NCI-H524 treated with DMSO at 0.1 percent for 48 hours (cell line): ENCODE measurements around the gene PRKN.

ENCODE experiments used
- DNase-seq: peaks from one replicate; lab custom pipeline; 2025; lab: John Stamatoyannopoulos, UW

Gene PRKN

DNA sequence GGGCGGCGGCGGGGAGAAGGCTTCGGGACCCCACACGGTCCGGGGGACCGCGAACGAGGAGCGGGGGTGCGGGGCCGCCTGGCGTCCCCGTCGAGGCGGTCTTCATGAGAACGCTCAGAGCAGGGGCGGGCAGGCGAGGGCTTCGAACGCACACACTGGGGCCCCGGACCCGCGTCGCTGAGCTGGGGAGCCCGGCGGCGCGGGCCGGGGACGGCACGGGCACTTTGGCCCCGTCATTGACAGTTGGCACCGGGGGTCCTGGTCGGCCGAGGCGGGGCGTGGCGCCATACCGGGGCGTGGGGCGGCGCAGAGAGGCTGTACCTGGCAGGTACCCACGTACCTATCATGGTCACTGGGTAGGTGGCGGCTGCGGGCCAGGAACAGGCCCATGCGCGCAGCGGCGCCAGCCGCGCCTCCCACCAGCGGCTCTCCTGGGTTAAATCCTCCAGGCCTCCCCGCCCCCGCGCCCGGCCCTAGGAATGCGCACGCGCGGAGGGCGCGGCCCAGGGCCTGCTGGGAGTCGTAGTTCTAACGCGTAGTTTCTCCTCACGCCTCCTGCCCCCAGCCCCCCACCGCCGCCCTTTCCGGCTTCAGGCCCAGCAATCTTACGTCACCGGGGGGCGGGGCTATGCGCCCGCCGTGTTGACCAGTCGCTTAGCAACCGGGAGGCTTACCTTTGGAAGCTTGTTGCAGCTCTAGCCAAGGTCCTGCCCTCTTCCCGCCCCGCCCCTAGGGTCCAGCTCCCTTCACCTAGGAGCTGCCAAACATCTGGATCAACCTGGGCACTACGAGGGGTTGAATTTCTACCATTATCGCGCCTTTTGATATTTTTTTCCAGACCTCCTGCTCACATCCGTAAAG lies at the start of gene PRKN, which contains the start of gene PACRG:
PRKN (minus strand) TSS at position 445 of the 861 bp plus-strand sequence.
PACRG (plus strand) TSS at position 653 of the 861 bp plus-strand sequence.
- DNase-seq = peak; percentile 95

DNA sequence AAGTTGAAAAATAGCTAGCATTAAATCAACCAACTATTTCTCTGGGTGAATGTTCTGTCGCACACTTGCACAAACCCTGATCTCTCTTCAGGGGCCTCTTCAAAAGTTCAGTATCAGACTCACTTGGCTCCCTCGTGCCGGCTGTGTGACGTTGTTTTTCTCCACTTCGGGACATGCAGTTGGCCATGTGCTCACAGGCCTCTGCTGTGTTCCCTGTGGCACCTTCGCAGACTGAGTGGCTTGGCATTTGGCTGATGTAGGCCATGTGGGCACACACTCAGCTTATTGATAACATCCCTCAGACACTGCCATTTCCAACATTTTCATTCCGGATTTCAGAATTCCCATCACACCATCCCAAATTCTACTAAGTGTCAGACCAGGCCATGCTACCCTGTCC lies 49.5 kb upstream of the PRKN start:
- no peak for DNase-seq

DNA sequence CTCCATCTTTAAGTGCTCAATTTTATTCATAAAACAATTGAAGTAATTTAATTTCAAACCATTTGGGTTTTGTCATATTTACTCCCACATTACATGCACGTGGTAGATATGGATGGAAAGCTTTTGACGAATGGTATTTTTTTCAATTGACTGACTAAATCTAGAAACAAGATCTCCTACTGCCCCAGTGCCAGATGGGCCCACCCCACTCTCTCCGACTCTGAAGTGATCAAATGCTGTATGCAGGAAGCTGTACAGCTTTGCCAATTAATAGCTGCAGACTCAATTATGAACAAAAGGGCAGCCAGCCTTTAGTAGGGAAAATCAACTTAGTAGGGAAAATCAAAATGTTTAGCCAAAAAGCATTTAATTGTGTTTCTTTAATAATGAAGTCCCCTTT lies 46.4 kb upstream of the PRKN start:
- peak; percentile 45 for DNase-seq

DNA sequence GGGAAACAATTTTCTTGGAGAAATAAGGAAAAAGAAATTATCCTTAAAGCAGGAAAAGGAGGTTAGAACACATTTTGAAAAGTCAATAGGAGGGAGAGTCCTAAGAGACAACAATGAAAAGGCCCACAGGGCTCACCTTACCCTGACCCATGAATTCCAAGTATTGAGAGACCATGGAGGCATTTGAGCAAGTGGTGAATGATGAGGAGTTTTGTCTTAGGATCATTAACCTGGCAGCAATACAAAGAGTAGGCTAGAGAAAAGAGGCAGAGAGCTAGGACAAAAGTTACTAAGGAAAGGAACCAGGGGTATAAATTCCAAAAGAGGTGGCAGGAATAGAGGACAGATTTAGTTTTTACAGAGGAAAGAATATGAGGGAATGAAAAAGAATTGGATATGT lies 44.9 kb upstream of the PRKN start:
- no peak for DNase-seq

DNA sequence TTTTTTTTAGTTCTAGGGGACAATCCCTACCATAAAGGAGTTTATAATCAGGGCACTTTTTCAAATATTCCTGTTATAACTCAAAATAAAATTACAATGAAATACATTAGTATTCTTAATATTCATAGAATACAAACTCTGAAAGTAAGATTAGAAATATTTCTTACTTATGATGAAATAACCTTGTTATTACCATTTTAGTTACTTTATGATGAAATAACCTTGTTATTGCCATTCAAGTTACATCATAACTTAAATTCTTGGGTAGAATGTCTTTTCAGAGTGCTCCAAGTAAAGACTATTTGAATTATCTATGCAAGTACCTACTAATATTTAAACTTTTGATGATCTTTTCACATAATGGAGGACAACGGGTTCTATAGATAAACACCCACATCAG lies 43.4 kb upstream of the PRKN start:
- no peak for DNase-seq

DNA sequence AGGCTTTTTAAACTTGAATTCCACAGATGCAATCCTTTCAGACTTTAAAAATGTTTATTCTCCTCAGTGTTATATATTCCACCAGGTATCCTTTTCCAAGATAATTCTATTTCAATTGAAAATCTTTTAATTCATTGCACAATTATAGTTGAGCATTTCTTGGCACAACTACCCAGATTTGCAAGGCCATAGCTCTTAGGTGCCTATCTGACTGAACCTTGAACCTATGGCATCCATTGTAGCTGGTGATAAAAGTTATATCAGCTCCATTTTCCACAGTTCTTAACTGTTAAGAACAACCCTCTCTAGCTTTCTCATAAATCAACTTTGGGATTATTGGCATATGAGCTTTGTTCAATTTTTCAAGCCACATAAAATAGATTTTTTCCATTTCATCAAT lies 42.6 kb upstream of the PRKN start:
- DNase-seq = no peak

DNA sequence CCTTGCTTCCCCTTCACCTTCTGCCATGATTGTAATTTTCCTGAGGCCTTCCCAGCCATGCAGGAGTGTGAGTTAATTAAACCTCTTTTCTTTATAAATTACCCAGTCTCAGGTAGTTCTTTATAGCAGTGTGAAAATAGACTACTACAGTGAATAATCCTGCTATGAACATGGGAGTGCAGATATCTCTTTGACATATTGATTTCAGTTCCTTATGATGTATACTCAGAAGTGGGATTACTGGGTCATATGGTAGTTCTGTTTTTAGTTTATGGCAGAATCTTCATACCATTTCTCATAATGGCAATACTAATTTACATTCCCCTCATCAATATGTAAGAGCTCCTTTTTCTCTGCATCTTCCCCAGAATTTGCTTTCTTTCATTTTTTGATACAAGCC lies 26.2 kb upstream of the PRKN start:
- no peak for DNase-seq

DNA sequence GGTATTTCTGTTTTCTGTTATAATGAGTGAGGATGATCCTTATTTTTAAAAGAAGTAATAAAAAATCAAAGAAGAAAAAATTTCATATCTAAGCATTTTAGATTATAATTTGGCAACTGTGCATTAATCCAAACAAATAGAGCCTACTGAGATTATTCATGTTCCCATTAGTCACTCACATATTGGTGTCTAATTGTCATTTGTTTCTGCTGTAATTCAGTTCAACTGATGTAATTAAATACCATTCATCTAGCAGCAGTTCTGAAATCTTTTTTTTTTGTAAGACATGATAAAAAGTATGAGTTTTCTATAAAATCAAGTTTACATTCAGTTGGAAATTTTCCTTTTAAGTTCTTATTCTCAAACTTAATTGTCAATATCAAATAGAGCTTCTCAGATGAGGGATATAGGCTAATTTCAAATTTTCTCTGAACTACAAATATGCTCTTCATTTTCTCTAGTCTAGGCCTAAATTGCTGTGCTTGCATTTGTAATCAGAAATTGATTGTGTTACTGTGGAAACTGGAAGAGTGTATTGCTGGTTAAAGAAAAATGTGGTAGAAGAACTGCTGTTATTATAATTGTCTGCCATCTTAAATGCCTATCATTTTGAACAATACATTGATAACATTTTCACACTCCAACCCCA lies 23.8 kb upstream of the PRKN start:
- DNase-seq = no peak

DNA sequence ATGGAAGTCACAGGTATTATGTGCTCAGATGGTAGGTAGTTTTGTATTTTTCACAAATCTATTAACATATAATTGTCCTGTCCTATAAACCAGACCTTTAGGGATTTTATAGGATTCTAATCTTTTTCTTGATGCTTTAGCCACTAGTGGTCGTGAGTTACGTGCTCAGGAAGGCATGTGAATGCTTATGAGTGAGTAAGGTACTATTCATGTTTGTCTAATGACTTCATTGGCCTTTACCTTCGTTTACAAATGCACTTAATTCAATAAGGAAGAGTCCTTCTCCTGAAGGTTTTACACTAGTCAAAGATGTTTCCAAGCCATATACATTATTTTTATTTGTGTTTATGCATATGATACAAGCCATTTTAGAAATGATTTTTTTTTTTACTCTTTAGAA lies 23.2 kb upstream of the PRKN start:
- no peak for DNase-seq

DNA sequence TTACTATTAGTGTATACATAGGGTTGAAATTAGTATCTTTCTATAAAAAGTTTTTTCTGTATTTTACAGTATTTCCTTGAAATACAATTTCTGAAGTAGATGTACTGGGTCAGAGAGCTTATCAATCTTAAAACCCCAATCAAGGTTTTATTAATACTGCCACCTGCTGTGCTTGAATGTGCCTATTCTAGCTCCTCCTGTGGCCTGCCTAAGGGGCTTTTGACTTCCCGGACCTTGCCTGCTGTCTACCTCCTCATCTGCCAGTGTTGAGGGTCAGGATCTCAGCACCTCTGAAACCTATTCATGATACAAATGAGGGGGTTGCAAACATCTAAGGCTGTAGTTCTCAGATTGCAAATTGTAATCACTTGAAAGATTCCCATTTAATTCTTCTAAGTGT lies 9.4 kb upstream of the PRKN start:
- peak; percentile 44 for DNase-seq

DNA sequence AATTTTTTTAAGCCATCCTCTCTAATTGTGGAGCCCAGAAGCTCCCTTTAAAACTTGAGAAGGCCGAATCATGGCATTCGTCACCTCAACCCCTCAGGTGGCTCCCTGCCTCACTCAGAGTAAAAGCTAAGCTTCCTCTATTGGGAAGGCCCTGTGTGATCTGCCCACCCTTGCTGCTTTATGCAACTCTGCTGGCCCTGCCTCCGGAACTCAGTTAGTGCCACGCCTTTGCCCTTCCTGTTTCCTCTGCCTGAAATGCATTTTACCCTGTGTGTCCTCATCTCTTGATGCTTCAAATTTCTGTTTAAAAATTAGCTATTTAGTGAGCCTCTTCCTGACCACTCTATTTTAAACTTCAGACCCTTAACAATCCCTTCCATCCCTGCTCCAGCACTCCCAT lies 5.9 kb upstream of the PRKN start:
- DNase-seq = no peak

DNA sequence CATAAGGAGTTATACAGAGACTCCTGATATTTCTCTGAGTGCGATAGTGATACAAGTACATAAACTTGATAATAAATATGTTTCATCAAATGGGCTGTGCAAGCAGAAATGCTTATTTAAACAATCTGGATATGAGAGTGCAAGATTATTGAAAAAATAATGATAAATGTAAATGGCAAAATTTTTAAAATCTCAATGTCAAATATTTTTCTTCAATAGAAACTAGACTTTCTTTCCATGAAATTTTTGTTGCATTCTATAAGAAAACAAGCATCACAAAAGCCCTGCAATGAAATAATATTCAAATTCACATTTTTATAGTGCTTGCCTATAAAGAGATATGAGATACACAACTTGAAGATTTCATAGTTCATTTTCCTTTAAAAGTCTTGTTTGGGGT lies 2.9 kb upstream of the PRKN start:
- no peak for DNase-seq

DNA sequence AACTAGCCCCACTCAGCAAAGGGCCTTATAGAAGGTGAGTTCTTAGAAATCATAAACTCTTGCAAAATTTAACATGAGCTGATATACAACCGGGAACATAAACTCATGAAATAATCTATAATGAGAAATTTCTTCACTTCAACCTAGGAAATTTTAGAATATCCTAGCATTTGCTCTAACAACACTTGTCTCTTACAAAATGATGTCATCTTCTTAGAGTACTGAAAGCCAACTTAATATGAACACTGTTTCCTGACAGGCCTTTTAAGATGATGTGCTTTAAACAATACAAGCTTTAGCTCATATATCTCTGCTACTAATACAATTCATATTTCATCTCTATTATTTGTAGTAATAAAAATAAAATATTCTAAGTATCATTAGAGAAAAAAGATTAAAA lies 1.1 kb upstream of the PRKN start:
- DNase-seq = no peak

DNA sequence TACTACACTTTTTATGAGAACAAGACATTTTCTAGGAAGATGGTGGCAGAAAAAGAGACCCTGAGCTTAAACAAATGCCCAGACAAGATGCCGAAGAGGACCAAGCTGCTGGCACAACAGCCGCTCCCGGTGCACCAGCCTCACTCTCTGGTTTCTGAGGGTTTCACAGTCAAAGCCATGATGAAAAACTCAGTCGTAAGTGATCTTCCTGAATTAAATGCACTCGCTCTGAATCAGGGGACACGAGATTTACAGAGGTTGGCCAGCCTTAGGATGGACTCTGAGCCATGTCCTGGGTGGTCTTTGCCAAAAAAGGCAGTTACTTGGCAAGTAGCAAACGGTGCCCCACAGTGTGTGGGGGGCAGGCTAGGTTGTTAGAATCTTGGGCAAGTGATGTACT lies 631 bp upstream of the PRKN start:
- DNase-seq = no peak

DNA sequence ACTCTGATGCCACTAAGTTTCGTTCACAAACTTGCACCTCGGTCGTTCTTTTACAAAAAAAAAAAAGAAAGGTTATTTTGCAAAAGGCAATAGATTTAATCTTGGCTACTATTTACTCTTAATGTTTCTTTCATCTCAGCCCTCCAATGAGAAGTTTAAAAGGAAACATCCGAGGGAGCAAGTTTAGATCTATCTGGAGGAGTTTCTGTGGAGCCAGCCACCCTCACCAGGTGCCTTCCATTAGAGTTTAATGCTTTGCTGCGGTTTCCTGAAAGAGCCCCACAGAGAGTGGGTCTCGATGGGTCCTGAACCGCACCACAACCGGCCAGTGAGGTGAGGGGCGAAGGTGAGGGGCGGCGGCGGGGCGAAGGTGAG lies 632 bp downstream of the PRKN start:
- no peak for DNase-seq

DNA sequence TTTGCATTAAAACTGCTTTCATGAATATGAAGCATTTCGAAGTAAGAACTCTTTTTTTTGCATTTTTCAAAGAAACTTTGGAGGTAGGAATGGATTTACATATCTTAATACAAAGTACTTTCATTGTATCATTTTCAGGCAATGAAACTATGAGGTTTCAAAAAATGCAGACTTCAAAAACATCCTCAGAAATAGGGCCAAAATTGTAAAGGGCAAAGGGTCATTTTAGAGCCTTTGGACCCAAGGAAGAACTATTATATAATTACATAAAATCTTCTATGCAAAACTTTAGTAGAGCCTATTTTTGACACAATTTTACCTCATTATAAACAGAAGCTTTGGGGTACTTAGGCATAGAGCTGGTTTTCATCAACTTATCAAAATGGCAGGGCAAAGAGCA lies 4.9 kb downstream of the PRKN start:
- DNase-seq = no peak

DNA sequence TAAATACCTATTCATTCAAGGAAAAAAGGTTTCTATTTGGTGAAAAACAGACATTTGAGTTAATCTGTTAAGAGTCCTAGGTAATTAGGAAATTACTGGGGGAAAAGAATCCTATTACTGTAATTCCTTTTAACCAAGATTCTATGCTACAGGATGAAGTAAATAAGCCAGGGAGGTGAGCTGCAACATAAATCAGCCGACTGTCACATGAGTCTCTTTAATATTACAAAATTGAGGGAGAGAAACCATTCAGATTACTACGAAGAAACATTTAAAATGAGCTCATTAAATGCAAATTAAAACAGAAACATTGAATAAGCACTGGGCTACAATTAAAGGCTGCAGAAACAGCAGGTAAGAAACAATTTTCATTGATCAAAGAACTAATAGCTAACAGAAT lies 5.3 kb downstream of the PRKN start:
- no peak for DNase-seq

DNA sequence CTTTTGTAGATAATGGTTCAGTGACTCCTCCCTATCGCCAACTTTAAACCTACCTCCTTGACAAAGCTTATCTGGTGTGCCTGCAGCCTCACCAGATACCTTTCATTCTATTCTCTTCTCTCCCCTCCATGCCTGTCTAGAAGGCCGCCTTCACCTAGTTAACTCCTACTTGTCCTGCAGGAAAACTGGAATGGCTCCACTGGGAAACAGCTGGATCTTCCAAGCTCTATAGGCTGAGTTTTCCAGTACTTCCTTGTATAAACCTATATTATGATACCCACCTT lies 6.2 kb downstream of the PRKN start:
- DNase-seq = no peak

DNA sequence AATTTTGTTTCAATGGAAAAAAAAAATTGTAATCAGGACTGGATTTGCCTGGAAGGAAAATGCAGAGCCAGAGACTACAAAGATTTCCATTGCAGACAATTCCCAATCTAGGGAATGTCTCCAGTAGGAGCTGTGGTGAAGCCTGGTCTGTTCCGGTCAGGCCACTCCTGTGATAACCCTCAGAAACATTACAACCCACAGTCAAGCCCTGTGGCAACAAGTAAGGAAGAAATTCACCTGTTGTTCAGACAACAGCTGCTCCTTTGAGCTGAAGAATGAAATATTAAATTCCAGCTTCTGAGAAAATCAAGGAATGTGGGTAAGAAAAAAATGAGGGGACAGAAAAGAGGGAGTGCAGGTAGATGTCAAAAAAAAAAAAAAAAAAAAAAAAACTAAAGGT lies 8.0 kb downstream of the PRKN start:
- no peak for DNase-seq

DNA sequence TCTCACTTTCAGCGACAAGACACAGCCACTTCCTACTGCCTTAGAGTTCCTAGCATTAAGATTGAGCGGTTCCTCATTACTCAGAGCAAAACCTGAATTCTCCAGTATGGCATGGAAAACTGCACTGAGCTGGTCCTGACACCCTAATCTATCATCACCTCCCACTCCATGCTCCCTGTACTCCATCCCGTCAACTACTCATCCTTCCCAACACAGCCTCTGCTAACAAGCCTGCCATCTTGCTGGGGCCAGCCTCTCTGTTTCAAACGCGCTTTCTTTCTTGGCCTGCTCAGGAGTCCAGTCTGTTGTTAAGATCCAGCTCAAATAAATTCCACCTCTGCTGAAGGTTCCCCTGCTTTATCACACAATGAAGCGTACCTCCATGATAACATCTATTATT lies 12.0 kb downstream of the PRKN start:
- no peak for DNase-seq

DNA sequence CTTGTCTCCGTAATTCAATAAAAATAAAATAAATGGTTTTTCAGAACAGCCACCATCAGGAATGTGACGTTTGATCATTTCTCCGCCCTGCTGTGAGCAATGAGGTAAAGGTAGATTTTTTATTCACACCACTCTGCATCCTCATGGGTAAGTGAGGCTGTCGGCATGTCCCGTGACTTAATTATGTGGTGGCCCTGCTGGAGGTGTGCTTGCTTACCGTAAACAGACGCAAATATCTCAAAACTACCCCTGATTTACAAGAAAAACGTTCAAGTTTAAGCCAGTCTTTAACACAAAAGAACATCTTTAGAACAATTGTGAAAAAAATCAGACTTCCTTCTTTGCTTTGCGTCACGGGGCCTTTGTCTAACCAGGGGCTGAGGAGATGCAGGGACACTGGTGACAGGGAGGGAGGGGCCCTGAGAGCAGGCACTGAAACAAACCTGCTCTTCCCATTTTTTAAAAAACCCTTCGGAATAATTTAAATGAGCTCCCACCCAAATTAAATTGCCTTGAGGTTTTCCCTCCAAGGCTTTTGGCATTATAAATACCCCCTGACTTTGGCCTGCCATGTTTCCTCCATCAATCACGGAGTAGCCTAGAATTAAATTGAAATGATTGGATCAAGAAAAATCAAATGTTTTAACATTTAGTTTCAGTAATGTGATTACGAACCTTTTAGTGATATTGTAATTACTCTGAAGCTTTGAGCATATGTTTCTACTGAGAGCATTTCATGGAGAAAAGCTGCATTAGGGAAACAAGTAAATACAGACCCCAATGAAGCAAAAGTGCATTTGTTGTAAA lies 13.4 kb downstream of the PRKN start:
- no peak for DNase-seq

DNA sequence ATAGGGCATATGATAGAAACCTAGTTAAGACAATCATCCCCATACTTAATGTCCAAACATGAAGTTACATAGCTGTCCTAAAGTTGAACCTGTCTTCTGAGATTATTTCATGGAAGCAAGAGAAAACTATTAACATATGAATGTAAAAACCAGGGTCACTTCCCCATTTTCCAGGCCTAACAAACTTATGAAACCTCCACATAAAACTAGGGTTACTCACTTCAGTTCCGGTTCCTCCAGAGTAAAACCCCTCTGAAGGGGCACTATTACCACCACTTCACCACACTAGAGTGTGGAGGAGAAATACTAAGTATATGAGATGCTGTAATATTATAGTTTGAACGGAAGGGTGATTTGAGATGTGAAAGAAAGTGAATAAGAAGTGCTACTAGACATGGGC lies 14.9 kb downstream of the PRKN start:
- no peak for DNase-seq

DNA sequence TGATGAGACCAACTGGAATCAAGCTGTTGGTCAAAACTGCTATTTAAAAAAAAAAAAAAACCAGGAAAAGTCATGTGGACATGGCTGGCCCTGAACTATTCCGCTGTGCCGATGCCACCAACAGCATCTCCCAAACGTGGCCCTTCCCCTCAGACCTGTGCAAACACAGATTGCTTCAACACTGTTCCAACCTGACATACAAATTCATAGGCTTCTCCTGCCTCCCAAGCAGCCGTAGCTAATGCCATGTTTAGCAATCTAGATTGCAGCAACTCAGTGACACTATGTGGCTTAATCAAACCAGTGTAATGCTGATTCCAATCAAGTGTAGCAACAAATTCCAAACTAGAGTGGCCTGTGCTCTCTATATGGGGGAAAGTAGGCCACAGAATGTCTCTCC lies 16.2 kb downstream of the PRKN start:
- no peak for DNase-seq
